NCI-H146 treated with DMSO at 0.1 percent for 48 hours (cell line): Measurements from ENCODE around the gene ITGAL.
"Not testable (repeated sequence)": the region's sequence is repeated elsewhere in the genome, so short reads cannot be mapped to it uniquely, and the experiment has no call there.

Experiments
- DNase-seq: peaks from one replicate; lab custom pipeline; 2025; ENCODE audit not compliant: unreplicated experiment; lab: John Stamatoyannopoulos, UW

The ITGAL gene

GRCh38 chr16:30525844-30526136 is 53.2 kb downstream of the ITGAL start:
- DNase-seq: no peak

GRCh38 chr16:30526137-30526822 is 53.7 kb downstream of the ITGAL start, which contains the start of gene ZNF768:
Gene ZNF768 (minus strand): TSS chr16:30526566. CDS start chr16:30526413, 153 bp downstream.
- no peak for DNase-seq

- DNase-seq: peak; percentile 99
These were observed 54.5 kb downstream of the ITGAL start for GRCh38 chr16:30526823-30527634.

- DNase-seq: no peak
These were observed 55.2 kb downstream of the ITGAL start for GRCh38 chr16:30527635-30528178.

- DNase-seq: no peak
These were observed 56.4 kb downstream of the ITGAL start for GRCh38 chr16:30528799-30529457.

GRCh38 chr16:30530163-30531037 is 57.9 kb downstream of the ITGAL start:
- DNase-seq: no peak

GRCh38 chr16:30532285-30533145 is 60.0 kb downstream of the ITGAL start:
- no peak for DNase-seq

- no peak for DNase-seq
These were observed 60.6 kb downstream of the ITGAL start for GRCh38 chr16:30533146-30533522.

- DNase-seq: no peak
These were observed 61.3 kb downstream of the ITGAL start for GRCh38 chr16:30533748-30534367.

- DNase-seq: peak; percentile 83
These were observed 62.0 kb downstream of the ITGAL start, which contains the start of gene ZNF747 for GRCh38 chr16:30534368-30535105. Gene ZNF747 (minus strand): TSS chr16:30534858. CDS start chr16:30534679, 179 bp downstream.

- DNase-seq: no peak
These were observed 62.7 kb downstream of the ITGAL start for GRCh38 chr16:30535106-30535776.

- DNase-seq: peak; percentile 55
These were observed 63.2 kb downstream of the ITGAL start for GRCh38 chr16:30535777-30536190.

GRCh38 chr16:30536391-30537024 is 64.0 kb downstream of the ITGAL start:
- not testable (repeated sequence) for DNase-seq

- DNase-seq: no peak
These were observed 66.7 kb downstream of the ITGAL start for GRCh38 chr16:30539000-30539964.

- DNase-seq: not testable (repeated sequence)
These were observed 67.5 kb downstream of the ITGAL start for GRCh38 chr16:30539986-30540526.

GRCh38 chr16:30540916-30541464 is 68.4 kb downstream of the ITGAL start:
- not testable (repeated sequence) for DNase-seq
